GM18907 (cell line): ENCODE data around the gene MYH2.

Source experiments
- ATAC-seq: cut with Tn5 transposase; IDR thresholded peaks from one replicate; pipeline ENCODE4 v1.9.1; 2021; ENCODE audit warnings: mild to moderate bottlenecking, moderate library complexity; ENCODE audit not compliant: unreplicated experiment

Gene MYH2

DNA sequence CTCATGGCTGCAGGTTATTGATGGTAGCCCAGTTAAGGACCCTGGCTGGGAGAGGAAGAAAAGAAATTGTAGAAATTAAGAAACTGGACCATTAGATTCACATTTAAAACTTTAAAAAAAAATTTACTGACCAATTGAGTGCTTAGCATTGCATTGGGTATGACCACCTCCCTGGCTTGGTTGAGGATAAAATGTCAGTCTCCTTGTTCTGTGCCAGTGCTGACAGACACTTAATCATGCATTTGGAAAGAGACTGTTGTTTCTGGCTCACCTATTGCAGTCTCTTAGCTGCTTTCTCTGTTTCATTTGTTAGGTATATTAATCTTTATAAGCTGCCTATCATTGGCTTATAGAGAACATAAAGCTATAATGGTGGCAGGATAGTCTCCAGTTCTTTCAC is 32.8 kb downstream of the MYH2 start:
- no peak for ATAC-seq

DNA sequence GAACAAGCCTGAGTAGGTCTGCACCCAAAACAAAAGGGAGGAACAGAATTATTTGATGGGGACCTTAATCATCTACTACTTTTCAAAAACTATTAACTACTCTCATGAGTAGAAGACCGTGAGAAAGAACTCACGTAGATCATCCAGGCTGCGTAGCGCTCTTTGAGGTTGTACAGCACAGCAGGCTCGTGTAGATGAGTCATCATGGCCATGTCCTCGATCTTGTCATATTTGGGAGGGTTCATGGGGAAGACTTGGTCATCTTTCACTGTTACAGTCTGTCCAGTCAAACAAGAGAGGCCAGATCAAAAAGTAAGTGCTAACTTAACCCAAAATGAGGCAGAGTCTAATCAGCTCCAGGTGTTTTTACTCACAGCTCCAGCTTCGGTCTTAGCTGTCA is 33.4 kb downstream of the MYH2 start:
- no peak for ATAC-seq

DNA sequence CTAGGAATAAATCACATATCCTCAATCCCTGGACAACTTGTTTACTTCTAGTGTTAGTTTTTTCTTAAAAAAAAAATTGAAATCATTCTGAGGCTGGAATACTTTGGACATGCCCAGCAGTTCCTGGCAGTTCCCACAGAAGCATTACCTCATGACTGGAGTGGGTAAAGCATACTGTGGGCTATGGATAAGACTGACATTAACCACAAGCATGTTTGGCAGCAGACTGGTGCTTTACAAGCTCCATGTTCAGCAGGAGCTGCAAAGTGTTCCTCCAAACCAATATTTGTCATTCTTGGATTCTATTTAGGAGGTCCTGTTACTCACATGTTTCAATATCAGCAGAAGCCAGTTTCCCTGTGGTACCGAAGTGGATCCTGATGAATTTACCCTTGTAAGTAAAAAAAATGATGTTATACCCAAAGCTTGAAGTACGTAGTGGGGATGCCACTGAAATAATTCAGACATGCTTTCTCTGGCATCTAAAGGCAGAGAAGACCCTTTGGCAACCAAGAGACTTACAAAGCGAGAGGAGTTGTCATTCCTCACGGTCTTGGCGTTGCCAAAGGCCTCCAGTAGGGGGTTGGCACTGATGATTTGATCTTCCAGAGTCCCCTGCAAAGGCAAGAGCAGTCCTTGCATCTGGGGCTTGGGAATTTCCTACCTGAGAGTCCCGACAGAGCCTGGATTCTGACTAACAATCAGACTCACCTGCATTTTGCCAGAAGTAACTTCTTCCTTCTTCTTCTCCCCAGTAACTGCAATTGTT is 36.0 kb downstream of the MYH2 start:
- ATAC-seq = no peak

DNA sequence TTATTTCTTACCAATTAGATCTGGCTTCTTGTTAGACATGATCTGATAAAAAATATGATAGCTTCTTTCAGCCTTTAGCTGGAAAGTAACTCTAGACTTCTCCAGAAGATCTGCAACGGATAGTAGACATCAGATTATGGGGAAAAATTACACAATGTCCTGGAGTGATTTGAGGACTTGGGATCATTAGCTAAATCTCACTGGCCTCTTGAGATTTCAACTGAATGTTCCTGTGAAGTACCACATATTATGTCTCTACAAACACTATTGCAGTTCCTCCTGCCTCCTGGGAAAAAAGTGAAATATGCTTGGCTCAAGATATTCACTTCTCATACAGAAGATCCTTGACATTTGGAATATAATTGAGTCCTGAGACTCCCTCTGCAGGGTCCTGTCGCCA is 36.6 kb downstream of the MYH2 start:
- no peak for ATAC-seq

DNA sequence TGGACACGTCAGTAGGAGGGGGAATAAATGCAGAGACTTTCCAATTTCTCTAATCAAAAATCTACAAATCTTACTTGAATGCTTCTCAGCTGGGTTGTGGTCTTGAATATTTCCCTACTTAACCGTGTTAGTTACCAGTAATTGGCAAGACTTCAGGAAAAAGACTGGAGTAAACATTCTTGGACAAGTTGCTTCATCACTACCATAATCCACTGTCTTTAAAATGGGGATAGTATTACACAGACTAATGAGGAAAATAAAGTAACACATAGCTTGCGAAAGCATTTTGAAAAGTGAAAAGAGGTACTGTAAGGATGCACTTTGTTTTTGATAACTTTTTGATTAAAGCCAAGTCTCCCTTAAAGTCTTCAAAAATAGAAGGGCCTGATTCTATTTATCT is 49.5 kb downstream of the MYH2 start:
- ATAC-seq = no peak

DNA sequence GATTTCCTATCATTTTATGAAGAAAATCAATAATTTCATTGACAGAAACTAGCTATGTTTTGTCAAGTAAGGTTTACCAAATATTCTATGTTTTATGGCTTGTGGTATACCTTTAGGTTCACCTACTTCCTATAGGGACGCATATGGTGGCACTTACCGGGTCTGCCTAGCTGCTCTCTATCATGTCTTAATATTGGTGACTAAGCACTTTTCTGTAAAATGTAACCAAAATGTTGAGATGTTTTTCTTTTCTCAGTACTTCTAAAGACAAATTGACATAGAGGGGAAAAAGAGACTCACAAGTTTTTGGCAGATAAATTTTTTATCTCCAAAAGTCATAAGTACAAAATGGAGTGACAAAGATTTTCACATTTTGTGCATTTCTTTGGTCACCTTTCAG is 57.5 kb downstream of the MYH2 start:
- ATAC-seq = no peak

DNA sequence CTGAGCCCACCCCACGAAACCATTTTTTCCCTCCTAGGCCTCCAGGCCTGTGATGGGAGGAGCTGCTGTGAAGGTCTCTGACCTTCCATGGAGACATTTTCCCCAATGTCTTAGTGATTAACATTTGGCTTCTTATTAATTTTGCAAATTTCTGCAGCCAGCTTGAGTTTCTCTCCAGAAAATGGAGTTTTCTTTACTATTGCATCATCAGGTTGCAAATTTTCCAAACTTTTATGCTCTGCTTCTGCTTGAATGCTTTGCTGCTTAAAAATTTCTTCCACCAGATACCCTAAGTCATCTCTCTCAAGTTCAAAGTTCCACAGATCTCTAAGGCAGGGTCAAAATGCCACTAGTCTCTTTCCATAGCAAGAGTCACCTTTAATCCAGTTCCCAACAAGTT is 67.2 kb downstream of the MYH2 start:
- ATAC-seq = no peak

DNA sequence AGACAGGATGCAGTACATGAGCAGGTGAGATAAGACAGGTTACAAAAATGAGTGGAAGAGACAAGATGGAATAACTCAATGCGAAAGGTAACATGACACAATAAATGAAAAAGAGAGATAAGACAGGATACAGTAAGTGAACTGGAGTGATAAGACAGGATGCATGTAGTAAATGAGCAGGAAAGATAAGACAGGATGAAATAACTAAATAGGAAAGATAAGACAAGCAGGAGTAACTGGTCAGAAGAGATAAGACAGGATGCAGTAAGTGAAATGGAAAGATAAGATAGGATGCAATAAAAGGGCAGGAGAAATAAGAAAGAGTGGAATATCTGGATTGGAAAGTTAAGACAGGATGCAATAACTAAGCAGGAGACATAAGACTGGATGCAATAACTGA is 71.8 kb downstream of the MYH2 start:
- ATAC-seq = no peak

DNA sequence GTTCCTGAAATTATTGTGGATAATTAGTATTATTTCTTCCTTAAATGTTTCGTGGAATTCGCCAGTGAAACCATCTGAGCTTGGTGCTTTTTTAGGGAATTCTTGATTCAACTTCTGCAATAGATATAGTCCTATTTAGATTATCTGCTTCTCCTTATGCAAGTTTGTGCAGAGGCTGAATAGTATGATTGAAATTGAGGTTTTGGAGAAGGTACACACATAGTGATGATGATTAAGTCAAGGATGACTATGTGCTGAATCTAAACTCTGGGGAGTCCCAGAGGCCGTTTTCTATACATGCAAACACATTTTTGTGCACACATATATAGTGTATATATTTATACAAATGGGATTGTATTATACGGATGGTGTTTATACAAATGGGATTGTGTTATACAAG is 74.9 kb downstream of the MYH2 start:
- no peak for ATAC-seq

DNA sequence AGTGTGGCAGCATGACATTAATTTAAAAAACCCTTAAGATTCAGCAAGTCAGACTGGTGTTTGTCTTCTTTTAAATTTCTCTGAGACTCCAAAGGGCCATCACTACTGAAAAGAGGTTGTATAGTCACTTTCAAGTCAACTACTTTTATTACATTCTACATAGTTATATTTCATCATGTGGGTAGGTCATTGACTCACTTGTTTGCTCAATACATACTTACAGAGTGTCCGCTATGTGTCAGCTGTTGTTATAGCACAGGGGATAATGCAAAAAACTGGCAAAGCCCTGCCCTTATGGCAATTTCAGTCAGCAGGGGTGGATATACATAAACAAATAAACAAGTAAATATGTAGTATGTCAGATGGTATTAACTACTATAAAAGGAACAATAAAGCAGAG is 77.6 kb downstream of the MYH2 start:
- ATAC-seq = no peak
